CD4-positive, alpha-beta T cell treated with Interleukin-12 subunit alpha and Interleukin-12 subunit beta, for 1 hour (primary cell): ENCODE results near the gene RBFOX1.

Experiments
- DNase-seq: peaks from one replicate; pipeline ENCODE4 v3.0.0-alpha.2; 2020

The RBFOX1 gene

DNA sequence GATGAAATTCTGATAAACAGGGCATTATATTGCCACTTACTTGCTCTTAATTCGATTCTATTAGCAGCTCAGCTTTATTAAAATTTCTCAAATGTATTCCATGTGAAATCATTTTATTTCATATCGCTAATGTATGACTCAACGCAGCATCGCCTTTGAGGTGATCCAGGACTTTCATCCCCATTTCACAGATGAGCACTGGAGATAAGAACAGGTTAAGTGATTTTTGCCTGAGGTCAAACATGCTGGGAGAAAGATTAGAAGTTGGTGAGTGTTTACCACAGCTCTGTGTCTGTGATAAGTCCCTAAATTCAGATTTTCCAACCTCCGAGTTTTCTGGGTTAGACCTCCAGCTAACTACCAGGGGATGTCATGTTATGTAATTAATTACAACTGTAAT is 43.6 kb downstream of the RBFOX1 start:
- no peak for DNase-seq

DNA sequence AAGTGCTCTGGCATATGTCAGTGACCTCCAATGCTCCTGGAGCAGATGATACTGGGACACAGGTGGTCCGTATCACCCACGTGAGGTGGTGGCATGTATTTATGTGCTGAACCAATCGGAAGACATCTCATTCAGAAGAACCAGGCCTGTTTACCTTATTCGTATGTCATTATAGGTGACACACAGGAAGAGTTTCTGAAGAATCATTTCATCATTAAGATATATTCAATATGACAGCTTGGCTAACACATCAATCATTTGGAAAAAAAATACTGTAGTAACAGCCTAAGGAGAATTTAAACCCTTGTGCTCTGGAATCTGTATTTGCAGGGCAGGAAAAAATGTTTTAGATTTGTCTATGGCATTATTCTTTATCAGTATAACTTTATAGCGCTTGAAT is 44.6 kb downstream of the RBFOX1 start:
- DNase-seq: no peak

DNA sequence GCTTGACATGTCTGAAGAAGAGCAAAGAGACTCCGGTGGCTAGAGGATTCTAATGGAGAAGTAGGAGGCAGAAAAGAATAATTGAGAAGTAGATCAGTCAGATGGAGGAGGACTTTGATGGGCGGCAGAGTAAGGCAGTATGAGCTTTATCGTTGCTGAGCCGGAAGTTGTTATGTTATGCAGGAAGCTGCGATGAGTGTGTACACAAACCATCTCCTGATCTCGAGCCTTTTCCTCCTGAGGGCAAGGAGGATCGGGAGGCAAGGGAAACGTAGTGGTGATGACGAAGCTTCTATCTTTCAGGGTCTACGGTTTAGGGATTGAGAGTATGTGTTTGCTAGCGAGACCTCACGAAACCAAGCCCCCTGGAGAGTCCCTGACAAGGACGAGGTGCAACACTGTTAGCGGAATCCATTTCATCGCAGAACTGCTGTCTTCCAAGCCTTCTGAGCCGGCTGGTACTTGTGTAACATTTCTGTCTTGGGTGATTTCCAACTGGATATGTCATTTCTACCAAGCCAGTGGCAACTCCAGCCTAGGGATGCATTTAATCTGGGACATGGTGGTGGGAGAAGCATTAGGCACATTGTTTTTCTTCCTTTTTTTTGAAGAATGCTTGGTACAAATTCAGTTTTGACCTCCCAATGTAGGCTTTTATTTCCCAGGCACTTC is 45.5 kb downstream of the RBFOX1 start:
- DNase-seq: no peak

DNA sequence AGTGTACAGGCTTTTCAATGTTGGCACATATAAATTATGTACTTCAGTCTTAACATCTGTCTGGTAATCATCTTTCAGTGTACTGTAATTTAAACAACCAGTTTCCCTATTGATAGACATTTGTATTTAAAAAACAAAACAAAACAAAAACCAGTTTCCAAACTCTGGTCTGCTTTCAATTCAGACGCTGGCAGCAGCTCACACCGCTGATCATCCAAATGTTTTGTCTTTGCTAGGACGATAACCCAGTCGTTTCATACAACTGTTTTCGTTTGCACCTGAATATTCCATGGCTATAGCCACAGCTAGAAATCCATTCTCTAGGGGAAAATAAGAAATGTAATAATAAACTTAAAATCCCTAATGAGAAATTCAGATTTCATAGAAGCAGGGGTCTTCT is 47.8 kb downstream of the RBFOX1 start:
- DNase-seq: no peak

DNA sequence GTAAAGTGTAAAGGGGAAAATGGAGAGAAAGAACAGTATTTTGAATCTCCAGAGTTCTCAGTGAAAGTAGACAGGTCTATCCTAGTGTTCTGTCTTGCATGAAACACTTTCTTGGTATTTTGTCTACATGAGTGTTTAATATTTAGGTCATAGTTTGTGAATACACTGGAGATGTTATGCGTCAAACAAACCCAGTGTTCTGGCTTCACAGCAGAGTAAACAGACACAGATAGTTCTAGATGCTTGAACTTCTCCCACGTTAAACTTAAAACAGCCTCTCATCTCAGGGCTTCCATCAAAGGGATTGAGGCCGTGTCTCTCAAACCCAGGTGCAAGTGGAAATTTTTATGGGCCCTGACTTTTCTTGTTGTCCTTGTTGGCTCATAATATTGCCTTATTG is 48.3 kb downstream of the RBFOX1 start:
- no peak for DNase-seq

DNA sequence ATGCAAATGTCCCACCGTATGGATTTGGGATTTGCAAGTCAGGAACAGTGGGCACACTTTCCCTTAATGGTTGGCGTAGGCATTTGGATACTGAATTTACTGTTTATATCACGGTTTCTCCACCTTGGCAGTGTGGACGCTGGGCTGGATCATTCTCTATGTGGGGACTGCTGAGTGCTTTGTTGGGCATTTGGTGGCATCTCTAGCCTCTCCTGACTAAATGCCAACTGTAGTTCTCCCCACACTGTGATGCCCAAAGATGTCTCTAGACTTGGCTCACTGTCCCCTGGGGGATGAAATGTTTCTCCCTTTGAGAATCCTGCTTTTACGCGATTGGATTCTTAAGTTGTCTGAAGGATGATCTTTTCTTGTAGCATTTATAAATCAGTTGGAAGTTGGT is 49.0 kb downstream of the RBFOX1 start:
- no peak for DNase-seq

DNA sequence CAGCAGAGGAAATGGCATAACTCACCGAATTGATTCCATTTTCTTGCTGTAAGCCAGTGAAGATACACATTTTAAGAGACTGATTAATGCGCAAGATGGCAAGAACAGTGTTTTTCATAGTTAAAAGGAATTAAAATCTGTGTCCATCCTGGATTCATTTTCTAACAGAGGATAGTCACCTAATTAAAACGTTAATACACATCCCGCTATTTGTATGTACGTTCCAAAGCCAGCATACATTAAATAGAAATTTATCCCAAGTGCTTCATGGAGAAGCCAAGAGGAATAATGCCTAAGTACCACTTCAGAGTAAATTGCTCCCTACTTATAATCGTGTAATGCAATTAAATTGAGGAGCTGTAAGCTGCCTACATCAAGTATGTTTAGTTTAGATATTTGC is 49.9 kb downstream of the RBFOX1 start:
- DNase-seq: no peak

DNA sequence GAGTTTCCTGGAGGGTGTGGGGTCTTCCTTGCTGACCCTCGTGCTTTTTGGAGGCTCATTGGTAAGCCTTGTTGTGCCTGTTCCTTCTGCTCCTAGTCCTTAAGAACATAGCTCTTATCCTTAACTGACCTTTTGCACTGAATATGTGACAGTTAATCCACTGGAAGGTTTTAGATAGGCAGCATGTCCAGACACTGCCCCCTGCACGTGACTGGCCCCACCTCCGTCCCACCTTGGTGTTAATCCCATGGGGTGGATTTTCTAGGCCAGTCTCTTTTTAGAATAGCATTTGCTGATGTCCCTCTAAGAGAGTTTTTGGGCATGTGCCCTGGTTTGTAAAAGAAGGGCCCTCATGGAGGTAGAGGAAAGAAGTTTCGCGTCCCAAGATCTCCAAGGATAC is 58.3 kb downstream of the RBFOX1 start:
- no peak for DNase-seq

DNA sequence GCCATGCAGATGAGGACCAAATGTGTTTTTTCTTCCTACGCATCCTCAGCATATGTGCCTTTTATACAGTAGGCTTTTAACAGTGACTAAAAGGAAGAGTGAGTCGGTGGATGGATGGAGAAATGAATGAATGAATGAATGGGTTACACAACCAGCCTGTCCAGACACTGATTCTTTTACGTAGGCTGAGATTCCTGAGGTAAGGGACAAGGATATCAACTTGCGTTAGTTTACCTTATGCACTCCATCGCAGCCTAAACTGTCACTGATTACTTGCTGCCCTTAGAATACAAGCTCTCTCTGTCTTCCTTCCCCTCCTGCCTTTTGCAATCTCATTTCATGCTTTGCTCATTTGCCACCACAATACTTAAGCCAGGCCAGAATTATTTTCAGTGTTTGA is 59.0 kb downstream of the RBFOX1 start:
- no peak for DNase-seq

DNA sequence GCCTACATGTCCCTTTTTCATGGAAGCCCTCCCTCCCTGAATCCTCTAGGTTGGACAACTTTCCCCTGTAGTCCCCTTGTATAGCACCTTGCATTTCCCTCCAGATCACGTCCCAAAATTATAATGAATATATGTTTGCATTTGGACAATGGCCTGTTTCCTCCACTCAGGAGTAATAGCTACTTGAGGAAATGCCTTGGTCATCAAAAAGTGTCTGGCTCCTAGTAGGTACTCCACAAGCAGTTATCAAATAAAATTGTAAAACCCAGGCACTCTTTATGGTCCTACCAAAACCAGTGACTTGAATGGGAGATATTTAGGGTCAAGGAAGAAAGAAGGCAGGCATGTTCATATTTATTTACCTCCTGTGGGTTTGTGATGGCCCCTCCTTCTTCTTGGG is 59.6 kb downstream of the RBFOX1 start:
- DNase-seq: no peak

DNA sequence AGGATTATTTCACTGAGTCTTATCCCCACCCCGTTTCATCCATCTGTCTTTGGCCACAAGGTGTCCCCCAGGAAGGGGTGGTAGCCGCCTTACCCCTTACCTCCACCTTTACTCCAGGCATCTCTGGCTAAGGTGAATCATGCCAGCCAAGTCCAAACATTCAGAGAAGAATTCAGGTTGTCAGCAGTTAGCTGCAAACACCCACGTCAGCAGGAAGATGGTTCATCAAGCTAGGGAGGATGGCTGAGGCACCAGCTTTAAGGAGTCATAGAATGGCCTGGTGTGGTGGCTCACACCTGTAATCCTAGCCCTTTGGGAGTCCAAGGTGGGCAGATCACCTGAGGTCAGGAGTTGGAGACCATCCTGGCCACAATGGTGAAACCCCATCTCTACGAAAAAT is 61.0 kb downstream of the RBFOX1 start:
- DNase-seq: no peak

DNA sequence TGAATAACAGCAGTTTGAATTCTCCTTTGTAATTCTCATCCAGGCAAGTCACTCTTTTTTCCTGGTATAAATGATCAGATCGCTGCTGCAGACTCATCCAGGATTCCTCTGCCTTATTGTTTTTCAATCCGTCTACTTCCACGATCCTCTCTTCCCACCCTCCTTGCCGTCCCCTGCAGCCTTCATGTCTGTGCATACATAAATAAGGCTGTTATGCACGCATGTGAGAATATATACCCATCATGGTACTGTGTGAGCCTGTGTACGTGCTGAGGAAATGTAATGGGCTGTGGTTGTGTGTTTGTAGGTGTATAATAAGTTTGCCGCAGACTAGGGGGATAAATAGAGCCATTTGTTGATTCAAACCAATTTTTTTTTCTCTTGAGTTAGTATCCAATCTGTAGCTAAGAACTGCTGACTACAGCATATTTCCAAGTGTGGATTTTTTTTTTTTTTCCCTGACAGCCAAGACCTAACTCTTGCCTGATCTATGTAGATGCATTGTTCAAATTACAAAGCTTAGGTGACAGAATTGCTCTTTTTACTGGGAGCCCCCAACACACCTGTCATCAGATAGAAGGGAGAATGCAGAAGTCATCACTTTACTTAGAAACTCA is 62.2 kb downstream of the RBFOX1 start:
- DNase-seq: no peak

DNA sequence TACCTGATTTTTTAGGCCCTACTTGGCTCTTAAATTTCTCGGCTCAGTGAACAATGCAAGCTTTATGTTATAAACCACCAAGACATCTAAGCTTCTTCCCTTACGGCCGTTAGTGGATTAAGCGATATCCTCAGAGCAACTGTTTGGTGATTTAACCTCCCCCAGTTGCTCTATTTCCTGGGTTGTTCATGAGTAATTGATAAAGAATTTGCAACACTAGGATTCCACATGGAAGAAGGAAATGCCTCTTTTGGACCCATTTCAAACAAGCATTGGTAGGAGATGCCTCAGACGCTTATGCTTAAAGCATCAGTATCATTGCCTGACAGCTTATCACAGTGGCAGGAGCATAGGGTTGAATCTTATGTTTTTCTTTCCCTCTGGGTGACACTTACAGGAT is 65.3 kb downstream of the RBFOX1 start:
- no peak for DNase-seq

DNA sequence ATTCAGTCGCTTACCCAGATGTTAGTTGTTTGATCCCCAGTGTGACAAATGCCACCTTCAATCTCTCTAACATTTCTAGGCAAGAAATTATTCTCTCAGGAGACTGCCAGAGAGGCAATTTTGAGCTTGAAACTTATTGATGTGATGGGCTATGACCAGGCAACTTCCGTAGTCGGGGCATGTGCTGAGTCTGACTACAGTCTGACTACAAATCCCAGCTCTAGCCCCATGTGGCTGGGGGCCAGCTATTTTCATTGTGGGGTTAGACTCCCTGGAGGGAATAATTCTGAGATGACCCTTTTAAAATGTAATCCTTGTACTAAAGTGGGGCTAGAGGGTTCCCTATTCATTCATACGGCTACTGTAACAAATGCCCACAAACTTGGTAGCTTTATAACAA is 65.9 kb downstream of the RBFOX1 start:
- no peak for DNase-seq

DNA sequence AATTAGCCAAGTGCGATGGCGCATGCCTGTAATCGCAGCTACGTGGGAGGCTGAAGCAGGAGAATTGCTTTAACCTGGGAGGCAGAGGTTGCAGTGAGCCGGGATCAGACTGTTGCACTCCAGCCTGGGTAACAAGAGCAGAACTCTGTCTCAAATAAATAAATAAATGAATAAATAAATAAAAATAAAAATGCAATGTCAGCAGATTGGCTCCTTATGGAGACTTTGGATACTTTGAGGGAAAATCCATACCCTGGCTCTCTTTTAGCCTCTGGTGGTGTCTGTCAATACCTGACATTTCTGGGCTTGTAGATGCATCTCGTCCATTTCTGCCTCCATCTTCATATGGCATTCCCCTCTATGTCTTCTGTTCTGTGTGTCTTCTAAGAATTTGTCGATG is 66.7 kb downstream of the RBFOX1 start:
- no peak for DNase-seq

DNA sequence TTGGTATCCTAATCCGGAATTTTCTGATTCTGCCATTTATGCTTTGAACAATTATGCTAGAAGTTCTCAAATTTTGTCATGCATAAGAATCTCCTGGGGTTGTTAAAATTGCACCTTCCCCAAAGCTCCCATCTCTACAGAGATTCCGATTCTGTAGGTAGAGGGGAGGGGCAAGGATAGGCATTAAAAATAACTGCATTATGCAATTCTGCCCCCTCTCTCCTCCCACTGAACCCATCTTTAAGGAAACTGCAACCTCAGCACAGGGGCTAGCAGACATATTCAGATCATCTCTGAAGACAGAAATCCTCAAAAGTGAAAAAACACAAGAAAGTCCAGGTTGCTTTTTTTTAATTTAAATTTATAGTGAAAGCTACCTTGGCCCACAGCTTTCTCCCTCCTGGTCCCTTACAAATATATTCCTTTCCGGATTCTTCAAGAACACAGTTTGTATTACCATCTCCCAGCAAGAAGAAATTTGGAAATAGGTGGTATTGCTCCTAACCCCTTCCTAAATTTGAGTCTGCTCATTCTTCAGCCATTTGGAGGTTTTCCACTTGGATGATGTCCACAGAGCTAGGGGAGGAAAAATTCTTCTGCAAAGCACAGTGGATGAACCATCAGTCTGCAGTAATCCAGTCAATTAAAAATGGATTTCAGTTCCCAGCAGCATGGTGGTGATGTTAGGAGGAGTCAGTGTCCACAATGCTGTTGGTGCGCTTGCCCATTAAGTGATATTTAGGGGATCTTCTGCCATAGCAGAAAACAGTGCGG is 67.7 kb downstream of the RBFOX1 start:
- DNase-seq: no peak

DNA sequence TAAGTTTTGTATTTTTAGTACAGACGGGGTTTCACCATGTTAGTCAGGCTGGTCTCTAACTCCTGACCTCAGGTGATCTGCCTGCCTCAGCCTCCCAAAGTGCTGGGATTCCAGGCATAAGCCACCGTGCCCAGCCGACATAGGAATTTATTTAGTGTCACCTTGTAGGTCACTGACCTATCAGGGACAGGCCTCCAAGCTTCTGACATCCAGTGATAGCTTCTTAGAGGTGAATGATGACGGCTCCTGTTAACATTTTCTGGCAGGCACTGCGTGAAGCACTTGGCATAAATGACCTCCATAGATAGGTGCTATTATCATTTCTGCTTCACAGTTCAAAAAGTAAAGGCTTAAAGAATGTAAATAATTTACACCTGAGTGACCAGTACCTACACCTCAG is 71.6 kb downstream of the RBFOX1 start:
- DNase-seq: no peak

DNA sequence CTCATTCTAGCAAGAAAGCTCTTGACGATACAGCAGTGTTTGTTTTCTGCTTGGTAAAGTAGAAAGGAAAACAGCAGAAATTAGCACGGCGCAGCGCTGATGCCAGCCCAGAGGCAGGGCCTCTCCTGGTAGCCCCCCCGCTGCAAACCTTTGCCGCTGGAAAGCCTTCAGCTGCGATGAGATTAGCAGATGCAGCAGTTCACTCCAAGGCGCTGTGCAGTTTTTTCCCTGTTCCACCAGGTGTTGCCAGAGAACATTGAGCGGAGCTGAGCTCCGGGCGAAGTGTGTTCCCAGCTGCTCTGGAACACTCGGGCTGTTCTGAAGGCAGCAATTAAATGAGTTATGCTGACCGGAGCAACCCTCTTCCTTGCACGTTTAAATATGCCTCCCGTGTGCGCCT is 72.5 kb downstream of the RBFOX1 start:
- no peak for DNase-seq

DNA sequence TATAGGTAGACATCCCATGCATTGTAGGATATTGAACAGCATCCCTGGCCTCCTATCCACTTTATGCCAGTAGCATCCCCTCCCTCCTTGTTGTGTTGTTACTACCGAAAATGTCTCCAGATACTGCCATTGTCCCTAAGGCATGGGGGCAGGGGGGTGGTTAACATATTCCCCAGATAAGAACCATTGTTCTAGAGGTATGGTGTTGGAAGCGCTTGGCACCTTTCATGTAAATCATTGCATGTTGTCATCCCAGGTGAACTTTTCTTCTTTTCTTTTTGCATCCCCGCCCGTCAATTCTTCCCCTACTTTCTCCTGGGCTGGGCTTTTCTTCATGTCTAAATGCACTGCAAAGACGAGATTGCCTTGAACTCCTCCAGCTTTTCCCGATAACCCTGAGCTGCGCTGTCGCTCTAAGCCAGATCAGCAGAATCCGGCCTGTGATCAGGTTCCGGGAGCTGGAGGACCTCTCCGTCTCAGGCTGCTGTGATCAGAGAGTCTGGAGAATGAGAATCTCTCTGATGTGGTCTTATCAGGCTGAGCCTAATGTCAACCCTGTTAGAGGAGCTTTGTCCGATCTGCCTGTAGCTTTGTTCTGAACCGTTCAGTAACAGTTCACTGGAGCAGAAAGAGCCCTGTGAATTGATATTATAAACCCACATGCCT is 76.2 kb downstream of the RBFOX1 start:
- DNase-seq: no peak

DNA sequence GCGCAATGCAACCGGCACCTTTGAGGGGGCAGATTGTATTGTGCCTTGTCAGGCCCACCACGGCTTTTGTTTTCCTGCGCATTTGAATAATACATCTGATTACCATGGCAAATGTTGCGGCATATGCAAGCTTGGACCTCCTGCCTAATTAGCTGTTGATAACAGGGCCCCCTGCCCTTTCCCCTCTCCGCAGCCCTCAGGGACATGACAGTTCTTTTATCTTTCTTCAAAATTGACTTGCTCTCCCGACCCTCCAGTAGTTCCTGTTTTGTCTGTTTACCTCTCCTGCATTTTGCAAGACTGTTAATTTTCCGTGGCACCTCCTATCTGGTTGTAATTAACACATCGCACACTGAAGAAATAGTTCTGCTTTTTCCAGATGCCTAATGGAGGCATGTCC is 86.8 kb downstream of the RBFOX1 start:
- no peak for DNase-seq

DNA sequence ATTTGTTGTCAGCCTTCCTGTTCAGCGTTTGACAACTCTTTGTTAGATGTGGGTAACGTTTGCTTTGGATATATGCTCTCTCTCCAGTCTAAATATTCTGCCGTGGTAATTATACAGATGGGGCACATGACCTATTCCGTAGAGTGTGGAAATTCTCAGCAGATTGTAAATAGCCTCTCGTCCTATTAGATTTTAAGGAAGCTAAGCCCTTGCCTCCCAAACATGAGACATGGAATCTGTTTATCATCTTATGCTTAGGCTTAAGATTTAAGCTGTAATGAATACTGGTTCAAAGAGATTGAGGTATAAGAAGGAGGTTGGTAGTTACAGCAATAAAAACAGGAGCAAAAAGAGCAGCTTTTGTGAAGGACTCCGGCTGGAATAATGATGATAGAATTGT is 87.4 kb downstream of the RBFOX1 start:
- no peak for DNase-seq

DNA sequence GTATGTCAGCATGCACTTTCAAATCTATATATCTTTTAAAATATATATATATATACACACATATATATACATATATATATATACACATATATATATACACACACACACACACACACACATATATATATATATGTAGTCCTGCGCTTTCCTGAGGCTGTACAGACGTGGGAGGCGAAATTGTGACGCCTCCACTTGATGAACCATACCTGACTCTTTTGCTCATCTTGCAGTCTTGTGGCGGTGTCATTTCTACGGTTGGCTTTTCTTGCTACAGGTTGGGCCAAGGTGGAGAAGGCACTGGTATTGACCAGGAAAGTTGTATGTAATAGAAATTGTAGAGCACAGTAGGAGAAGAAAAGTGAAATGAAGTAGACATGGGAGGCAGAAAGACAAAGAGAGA is 88.2 kb downstream of the RBFOX1 start:
- no peak for DNase-seq

DNA sequence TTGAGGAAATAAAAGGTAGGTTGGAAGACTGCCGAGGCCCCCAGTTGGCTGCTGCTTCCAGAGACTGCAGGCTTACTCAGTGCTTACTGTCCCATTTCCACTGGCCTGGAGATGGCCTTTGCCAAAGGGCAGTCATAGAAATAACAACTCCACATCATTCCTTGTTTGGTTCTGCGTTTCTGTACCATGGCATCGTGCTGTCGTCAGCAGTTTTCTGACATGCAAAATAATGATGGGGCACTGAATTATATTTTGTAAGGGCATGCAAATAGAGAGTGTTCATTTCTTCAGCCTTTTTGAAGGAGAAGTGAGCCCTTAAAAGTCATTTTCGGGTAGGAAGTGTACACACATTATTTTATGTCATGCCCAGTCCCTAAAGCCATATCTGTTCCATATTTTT is 88.9 kb downstream of the RBFOX1 start:
- DNase-seq: no peak
